ENCODE results near the gene EXOC3L2. TPM values are rescaled to one million over a fixed set of nuclear protein-coding genes. Genes with fewer than 3 reads are reported as not detected.

The EXOC3L2 gene
- total and polyA plus RNA-seq, 2 of the 8 experiments (the other 6 are each of a cell fraction or from before 2014, with no cell fraction given): 1.4 to 1.6 TPM

GRCh38 chr19:45180936-45181335, 64.3 kb downstream of the EXOC3L2 start (continued):
- TF ChIP-seq JUN (IDR thresholded peaks at IDR 0.05; ENCODE audit: low read depth, low read length): no peak
- no peak for TF ChIP-seq ATF2 (IDR thresholded peaks at IDR 0.05; ENCODE audit: low read length)
- no peak for TF ChIP-seq SP4 (IDR thresholded peaks at IDR 0.05; ENCODE audit: low read length)
- TF ChIP-seq, protein P1, sequence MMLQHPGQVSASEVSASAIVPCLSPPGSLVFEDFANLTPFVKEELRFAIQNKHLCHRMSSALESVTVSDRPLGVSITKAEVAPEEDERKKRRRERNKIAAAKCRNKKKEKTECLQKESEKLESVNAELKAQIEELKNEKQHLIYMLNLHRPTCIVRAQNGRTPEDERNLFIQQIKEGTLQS (IDR thresholded peaks at IDR 0.05; ENCODE audit: insufficient read depth, low read depth, low read length): no peak
- no peak for TF ChIP-seq GTF2F1 (IDR thresholded peaks at IDR 0.05; ENCODE audit: borderline replicate concordance, low read depth, low read length)
- TF ChIP-seq CHD1 (IDR thresholded peaks at IDR 0.05; ENCODE audit: low read depth, low read length): no peak
- TF ChIP-seq YY1 (IDR thresholded peaks at IDR 0.05; ENCODE audit: low read depth, low read length): no peak
- no peak for TF ChIP-seq E2F6 (IDR thresholded peaks at IDR 0.05)

Data from H1 (cell line).